Stimulated activated CD8-positive, alpha-beta memory T cell treated with anti-CD3 and anti-CD28 coated beads, Interleukin-12 subunit alpha, Interleukin-12 subunit beta, amount 100 ng/mL, for 1 hour (primary cell): Measurements from ENCODE around the gene RUSC2.
"Not testable (repeated sequence)": the region's sequence is repeated elsewhere in the genome, so short reads cannot be mapped to it uniquely, and the experiment has no call there.

ENCODE experiments used
- DNase-seq: peaks from one replicate; pipeline ENCODE4 v3.0.0-alpha.2; 2020; ENCODE audit warnings: low read depth

RUSC2 gene

GRCh38 chr9:35489313-35490154 is at the start of gene RUSC2:
TSS of gene RUSC2 (plus strand) at chr9:35490111. CDS start at chr9:35546522, 56,411 bp downstream.
- peak; percentile 3 for DNase-seq

DNA sequence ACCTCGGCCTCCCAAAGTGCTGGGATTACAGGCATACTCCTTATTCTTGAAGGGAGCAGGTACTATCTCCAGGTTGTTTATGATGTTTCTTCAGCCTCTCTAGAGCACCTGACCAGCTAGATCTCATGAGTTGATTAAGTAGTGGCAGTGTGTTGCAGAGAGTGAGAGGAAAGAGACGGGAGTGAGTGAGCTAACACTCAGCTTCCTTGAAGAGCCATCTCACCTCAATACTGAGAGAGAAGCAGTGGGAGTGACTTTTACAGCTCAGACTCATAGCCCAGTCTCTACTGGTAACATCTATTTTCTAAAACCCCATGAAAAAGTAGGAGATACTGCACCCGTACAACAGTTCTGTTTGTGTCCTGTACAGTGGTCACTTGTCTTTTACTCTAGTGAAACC is 43.9 kb upstream of the RUSC2 start:
- no peak for DNase-seq

GRCh38 chr9:35448496-35448895 is 41.4 kb upstream of the RUSC2 start:
- no peak for DNase-seq

- no peak for DNase-seq
These were observed 37.4 kb upstream of the RUSC2 start for GRCh38 chr9:35452481-35452880.

GRCh38 chr9:35453786-35454185 is 36.1 kb upstream of the RUSC2 start:
- DNase-seq, result no peak

DNA sequence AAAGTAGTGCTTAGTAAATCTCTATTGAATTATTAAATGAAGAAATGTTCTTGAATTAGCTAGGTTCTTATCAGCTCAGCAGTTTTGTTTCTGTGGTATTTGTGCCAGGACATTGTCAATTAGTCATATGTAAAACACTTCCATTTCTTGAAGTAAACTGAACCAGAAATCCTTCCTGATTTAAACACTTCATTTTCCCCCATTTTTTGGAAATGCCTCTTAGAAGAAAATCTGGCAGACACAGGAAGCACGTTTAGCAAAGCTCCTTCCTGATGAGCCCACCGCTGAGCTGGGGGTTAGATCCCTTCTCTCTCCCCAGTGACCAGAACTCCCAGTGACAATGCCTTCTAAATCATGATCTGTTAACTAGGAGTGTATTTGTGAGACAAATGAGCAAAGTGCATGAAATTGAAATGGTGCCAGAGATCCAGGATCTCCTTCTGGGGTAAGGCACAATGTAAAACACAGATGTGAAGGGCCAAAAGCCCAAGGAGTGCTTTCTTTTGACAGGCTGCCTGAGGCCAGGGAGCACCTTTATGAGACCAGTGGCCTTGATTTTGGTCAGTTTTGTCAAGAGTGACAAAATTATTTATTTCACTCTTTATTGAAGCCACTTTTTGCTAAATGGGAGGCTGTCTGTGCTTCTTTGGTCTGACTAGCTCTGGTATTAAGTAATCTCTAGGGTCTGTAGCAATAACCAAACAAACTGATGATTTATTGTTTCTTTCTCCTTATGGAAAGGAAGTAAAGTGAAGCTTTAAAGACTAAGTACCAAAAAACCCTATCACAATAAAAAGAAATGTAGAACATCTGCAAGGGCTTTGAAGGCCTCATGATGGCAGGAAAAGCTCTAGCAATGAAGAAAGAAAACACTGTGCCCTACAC is 25.5 kb upstream of the RUSC2 start:
- no peak for DNase-seq

GRCh38 chr9:35470340-35470739 is 19.6 kb upstream of the RUSC2 start:
- DNase-seq, result no peak

GRCh38 chr9:35470894-35471293 is 19.0 kb upstream of the RUSC2 start:
- no peak for DNase-seq

- DNase-seq, result no peak
These were observed 13.3 kb upstream of the RUSC2 start for GRCh38 chr9:35476596-35476995.

DNA sequence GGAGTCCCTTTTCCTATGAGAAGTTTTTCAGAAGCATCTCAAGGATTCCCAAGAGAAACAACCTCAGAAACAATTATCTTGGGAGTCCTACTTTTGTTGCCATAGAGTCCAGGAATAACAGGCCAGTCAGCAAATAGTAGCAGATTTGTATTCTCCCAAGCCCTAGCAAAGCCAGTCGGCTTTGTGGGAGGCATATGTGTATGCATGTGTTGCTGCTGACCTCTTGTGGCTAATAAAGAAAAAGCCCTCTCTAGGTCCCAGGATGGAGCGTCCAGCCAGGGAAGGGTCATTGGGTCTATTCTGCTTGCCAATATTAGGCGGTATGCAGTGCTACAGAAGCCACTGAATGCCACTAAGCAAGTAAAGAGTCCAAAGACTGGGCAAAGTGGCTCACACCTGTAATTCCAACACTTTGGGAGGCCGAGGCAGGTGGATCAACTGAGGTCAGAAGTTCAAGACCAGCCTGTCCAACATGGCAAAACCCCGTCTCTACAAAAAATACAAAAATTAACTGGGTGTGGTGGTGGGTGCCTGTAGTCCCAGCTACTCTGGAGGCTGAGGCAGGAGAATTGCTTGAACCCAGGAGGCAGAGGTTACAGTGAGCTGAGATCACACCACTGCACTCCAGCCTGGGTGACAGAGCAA is 12.6 kb upstream of the RUSC2 start:
- not testable (repeated sequence) for DNase-seq

- no peak for DNase-seq
These were observed 11.0 kb upstream of the RUSC2 start for GRCh38 chr9:35478871-35479270.

DNA sequence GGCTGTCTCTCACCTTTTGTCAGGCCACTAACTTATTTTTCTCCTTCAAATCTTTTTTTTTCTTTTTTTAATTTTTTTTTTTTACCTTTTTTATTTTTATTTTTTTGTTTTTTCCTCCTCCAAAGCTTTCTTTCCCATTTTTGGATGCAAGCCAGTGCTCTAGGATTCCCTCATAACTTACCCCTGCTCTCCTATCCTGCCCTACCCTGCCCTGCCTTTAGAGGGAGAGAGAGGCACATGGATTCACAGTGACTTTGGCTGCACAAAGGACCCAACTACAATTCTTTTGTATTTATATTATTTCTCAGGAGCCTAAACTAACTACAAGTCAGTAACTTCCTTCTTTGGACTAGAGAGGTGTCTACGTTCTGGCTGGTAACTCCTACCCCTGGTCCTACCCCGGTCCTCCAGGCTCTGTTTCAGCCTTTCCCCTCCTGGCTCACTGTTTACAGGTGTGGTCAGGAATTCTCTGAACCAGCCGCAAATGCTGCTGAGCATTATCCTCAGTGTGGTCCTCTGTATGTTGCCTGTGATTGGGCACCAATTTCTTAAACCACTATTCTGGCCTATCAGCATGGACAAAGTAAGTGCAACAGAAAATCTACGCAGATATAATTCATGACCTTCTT is 8.4 kb upstream of the RUSC2 start:
- DNase-seq, result no peak

DNA sequence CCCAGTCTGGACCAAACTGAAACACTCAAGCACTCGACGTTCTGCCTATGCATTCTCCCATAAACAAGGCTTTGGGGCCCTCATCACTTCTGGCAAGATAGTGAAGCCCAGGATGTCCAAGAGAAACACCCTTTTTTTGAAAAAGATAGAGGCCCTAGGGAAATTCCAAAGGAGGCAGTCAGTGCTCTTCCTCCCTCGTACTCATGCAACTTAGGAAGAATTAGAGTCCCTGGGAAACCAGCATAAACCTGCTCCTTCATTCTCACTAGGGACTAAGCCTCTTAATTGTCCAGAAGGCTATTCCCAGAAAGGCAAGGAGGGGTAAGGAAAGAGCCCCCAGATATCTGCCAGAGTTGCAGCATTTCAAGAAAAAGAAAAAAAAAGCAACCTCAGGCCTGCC is 7.8 kb upstream of the RUSC2 start:
- no peak for DNase-seq

DNA sequence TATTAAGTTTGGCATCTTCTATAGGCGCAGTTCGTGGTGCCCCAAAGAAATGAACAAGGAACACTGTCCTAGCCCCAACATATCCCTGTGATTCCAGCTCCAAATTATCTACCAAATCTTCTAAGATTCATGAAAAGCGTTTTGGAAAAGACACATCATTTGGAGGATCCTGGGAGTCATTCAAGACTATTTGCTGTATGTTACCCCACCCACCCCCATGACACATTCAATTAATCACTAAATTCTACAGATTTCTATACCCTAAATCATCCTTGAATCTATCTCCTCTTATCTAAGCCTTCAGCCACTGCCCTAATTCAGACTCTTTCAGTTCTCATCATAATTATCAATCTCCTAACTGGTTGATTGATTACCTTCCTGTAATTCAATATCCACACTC is 5.5 kb upstream of the RUSC2 start:
- no peak for DNase-seq

- DNase-seq, result no peak
These were observed 2.8 kb upstream of the RUSC2 start for GRCh38 chr9:35487081-35487480.

DNA sequence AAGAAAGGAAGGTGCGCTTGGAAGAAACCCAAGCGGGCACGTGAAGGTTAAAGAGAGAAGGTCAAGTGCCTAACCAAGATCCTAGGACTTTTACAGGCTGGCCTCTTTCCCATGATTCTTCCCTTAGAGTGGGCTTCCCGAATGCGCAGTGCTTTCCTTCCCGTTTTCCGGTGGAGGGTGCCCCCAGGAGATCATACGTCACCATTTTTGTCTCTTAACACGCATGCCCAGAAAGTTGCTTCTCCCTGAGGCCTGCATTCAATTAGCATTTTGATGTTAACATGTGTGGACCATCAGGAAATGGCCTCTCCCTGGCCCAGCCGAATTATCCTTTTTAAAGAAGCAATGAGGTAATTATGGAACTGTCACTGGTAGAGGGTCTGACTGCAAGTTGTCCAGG is 1.9 kb upstream of the RUSC2 start:
- no peak for DNase-seq

- no peak for DNase-seq
These were observed 1.2 kb upstream of the RUSC2 start for GRCh38 chr9:35488566-35489312.

DNA sequence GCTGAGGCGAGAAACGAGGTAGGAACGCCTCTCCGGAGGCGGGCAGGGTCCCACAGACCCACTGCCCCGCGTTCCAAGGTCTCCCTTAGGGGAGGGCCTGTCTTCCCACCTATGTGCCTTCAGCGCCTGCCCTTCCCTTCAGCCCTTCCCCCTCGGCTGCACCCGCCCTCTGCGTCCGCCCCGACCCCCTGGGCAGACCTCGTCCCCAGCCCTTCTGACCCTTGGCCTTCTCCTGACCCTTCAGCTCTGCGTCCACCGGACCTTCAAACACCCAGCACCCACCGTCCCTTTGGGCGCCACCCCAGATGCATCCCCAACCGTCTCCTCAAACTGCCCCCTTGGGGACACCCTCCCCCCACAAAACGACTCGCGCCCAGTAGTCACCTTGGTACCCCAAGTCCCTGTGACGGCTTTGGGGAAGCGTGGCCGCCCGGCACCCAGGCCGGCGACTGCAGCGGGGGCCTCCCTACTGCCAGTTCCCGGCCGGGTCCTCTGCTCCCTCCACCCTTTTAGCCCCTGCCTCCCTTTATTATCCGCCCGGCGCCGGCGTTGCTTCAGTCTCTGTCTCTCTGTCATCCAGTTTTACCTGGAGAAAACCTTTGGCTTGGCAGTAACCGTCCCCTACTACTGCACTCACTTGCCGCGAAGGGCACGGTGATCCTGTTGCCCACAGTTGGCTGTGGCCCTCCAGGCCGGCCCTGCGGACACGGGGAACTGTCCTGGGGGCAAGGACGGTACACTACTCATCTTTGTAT is 421 bp downstream of the RUSC2 start:
- DNase-seq, result no peak

GRCh38 chr9:35490910-35491465 is 1.1 kb downstream of the RUSC2 start:
- DNase-seq, result no peak

- DNase-seq, result not testable (repeated sequence)
These were observed 3.2 kb downstream of the RUSC2 start for GRCh38 chr9:35493119-35493518.
